HG03196 (cell line): ENCODE data around the gene ZNF354B.
"Not testable (repeated sequence)": the region's sequence is repeated elsewhere in the genome, so short reads cannot be mapped to it uniquely, and the experiment has no call there.

Experiments used
- ATAC-seq: cut with Tn5 transposase; IDR thresholded peaks from one replicate; pipeline ENCODE4 v1.9.1; 2021; ENCODE audit not compliant: unreplicated experiment

ZNF354B gene

DNA sequence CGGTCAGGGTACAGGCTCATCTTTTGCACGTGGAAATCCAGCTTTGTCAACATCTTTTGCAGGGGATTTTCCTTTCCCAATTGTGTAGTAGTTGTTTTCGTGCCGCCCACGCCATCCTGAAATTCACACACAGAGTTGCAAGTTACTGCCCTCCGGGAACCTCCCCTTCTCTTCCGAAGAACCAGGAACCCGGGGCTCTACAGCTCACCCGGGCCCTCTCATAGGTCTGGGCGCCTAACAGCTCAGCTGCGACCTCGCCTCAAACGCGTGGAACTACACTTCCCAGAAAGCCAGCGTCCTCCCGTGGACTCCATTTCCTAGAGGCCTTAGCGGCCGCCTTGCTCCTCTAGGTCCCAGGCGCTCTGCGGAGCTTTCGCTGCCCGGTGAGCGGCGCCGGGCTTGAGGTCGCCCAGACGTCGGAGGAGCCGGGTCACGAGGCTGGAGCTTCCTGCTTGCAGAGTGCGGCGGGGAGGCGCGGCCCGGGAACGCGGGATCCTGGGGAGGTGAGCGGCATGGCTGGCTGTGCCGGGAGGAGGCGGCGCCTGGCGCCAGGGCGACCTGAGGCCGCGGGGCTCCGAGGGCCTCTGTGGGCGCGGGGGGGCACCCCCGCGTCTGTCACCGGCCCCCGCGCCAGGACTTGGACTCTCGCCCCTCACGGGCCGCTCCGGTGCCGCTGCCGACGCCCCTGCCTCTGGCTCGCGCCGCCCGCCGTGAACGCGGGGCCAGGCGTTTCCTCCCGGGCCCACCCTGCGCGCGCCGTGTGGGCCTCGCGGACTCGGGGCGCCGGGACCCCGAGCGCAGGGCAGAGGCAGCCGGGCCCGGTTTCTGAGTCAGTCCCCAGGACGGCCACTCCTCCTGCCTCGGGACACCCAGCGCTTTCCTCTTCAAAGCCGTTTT, at the start of gene ZNF354B:
TSS of gene ZNF354B (plus strand) at position 329 of the 897 bp plus-strand sequence. CDS start 1,095 bp downstream, outside the sequence.
- ATAC-seq = peak; percentile 99

DNA sequence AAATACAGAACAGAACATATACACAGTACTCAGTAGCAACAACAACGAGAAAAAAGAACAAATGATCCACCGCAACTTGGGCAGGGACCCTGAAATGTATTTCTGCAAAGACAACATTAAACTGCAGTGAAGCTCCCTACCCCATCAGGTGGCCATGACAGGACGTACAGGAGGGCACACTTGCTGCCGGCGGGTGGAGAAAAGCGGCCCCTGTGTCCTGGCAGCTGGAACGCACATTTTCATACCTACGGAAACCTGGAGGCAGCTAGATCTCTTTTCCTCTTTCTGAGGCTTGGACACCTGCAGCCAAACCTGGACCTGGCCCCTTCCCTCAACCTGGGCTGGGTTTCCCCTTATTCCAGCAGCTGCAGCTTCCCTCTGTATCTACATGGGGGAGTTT, 42.2 kb upstream of the ZNF354B start:
- no peak for ATAC-seq

DNA sequence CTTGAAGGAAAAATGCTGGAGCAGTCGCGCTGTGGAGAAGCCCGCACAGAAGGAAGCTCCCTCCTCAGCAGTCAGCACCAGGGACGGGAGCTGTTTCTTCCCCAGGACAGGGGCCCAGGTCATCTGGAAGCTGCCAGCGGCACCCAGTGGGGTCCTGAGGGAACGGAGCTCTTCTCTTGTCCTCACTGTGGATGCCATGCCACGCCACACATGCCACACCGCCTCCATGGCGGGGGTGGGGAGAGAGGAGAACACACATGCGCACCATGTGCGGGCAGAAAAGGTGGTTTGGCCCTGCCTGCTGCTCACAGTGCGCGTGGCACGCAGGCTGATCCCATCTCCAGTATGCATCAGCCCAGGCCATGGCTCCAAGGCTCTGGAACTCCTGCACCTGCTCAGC, 41.7 kb upstream of the ZNF354B start:
- ATAC-seq = no peak

DNA sequence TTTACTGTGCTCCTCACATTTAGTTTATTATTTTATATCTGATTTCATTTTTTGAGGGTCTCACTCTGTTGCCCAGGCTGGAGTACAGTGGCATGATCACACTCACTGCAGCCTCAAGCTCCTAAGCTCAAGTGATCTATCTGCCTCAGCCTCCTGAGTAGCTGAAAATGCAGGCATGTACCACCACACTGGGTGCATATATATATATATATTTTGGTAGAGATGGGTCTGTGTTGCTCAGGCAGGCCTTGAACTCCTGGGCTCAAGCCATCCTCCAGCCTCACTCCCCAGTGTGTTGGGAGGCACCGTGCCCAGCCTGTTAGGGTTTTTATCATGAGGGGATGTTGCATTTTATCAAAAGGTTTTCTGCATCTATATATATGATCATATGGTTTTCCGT, 39.8 kb upstream of the ZNF354B start:
- ATAC-seq = no peak

DNA sequence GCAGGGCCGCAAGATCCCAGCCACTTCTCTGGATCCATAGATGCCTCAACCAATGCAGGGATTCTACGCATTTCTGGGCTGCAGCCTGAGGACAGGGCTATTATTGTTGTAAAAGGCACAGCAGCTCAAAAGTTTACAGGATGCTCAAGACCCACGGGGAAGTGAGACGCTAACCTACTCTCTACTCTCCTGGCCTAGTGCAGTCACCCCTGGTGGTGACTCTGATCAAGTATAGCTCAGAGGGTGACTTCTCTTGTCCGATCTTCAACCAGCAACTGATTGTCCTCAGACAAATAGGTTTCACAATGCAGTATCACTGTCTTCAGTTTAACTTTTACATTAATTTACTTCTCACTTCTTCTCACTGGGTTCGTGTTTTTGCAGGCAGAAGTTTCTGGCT, 34.3 kb upstream of the ZNF354B start:
- no peak for ATAC-seq

DNA sequence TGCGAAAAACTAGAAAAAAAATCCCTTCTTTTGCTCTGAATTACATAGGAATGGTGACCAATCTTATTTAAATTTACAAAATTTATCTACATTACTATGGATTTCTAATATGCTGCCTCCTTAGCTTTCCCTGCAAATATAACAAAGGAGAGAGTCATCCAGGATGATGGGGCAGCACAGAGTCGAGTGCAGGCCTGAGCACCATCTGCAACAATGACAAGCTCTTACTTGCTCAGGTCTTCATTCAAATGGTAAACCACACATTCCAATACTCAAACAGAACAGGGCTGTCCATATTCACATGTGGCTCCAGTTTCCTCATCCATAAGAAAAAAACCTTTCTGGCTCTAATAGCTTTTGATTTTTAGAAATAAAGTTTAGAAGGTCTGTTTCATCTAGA, 33.5 kb upstream of the ZNF354B start:
- ATAC-seq = no peak

DNA sequence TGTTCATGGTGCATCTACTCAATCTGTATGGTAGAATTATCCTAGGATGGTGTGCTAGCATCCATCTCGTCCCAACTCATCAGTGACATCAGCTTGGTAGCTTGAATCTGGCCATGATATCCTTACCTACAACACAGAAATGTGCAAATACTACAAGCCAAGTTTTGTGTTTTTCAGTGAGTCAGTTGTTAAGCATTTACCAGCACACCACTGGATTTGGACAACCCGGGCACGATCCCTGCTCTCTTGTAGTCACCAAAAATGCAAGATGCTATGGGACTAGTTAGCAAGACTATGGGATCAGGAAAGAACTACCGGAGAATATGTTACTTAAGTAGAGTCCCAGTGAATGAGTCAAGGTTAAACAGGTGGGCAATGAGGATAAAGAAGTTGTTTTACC, 32.1 kb upstream of the ZNF354B start:
- no peak for ATAC-seq

DNA sequence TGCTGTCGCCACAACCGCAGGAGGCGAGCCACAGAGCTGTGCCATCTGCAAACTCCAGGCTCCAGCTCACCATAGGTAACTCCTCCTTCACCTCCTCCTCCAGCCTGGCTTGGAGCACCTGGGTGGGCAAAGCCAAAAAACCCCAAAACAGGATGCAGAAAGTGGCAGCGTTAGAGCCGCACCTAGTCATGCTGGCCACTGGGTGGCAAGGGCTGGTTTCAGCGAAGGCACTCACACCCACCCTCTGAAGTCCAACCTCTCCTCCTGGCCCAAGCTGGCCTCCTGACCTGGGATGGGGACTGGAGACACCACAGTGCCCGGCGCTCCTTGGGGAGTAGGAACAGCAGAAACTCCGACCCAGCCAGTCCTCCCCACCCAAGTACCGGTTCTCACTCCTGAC, 28.7 kb upstream of the ZNF354B start:
- no peak for ATAC-seq

DNA sequence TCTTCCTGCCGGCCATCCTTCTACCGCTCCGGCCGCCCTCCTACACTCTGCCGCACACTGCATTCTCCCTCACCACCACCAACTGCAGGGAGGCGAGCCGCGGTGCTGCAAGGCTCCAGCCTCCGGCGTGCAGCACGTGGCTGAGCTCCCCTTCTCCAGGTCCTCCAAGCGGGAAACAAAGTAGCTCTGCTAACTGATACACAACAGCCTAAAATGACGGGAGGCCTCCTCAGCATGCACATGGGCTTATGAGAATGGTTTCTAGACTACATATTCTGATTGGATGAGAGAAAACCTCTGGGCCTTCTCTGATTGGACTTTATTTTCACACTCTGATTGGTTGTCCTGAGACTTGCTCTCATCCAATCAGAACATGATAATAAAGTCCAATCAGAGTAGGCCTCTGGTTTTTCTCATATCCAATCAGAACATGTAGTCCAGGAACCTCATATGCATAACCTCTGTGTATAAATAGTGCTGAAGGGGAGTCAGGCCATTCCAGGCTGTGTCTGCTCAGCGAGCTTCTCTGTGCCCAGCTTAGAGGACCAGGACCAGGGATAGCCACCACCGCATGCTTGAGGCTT, 27.0 kb upstream of the ZNF354B start:
- no peak for ATAC-seq

DNA sequence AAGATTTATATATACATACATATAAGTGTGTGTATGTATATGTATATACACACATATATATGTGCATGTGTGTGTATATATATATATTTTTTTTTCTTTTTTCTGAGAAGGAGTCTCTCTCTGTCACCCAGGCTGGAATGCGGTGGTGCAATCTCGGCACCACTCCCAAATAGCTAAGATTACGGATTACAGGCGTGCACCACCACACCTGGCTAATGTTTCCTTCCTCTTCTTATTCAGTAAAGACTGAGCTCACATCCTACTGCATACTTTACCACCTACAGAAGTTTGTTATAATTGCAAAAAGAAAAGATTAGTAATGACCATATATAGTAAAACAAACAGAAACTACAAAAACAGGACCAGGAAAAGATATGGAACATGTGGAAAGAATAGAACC, 23.1 kb upstream of the ZNF354B start:
- ATAC-seq = no peak

DNA sequence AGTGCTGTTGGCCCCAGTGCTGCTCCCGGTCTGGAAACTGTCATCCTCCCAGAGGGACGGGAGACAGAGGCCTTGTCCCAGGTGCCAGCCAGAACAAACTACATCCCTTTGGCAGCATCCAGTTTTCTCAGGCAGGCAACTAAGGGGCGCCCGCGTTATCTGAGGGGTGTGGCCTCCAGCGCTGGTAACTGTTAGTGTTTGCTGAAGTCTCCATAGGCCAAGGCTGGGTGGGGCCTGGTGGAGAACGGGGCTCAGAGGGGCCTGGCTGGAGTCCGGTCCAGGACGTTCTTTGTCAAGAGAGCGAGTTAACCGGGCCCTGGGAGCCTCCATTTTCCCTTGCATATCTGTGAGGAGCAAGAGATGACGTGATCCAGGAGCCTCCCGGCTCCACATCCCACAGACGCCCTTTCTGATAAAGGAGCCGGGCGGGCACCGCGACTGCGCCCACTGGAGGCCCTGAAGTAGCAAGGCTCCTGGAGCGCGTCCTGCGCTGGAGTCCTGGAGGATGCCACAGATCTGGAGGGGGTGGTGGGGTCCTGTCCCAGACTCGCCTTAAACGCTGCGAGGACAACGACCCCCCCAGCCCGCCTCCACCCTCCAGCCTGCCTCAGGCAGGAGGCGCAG, 20.9 kb upstream of the ZNF354B start:
- ATAC-seq = not testable (repeated sequence)

DNA sequence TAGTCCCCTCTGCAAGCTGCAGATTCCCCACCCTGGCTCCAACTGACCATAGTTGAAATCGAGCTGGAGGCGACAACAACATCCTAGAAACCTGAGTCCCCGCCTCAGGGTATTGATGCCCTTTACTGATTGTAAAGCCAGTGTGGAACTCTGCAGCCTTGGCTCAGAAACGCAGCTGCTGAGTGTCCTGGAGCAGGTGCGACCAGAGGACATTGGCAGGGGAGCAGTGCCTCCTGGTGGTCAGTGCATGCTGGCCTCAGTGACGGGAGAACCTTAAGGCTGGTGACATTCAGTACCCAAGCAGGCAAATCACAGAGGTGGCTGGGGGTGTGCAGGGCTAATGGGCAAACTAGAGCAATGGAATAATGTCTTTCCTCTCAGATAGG, 20.4 kb upstream of the ZNF354B start:
- no peak for ATAC-seq

DNA sequence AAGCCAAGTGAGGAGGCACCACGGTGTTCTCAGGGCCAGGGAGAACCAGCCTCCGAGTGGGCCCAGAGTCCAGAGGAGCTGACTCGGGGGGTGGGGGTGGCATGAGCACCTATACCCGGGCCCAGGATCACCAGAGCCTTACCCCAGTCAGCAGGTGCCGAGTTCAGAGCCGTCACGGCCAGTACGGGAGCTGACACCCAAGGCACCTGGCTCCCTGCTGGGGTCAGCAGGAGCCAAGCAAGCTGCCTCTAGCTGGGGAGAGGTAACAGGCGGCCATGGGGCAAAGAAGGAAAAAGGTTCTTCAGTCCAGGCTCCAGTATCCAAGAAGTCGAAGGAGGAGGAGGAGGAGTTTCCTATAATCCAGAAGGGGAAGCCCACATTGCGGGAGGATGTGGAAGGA, 19.4 kb upstream of the ZNF354B start:
- not testable (repeated sequence) for ATAC-seq

DNA sequence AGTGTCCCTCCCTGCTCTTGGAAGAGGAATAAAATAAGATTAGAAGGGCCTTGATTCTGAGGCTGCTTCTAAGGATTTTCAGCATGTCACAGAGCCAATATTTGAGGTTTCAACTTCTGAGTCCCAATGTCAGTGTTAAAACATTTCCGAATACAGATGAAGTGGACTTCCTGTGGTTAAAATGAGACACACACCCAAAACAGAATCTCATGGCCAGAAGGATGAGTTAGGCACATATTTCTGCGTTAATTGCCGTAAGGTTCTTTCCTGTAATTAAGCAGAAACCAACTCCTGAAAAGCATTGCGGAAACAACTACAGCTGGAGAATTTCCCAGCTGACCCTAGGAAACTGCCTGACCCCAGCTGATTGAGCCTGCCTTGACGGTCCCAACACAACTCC, 10.4 kb upstream of the ZNF354B start:
- no peak for ATAC-seq

DNA sequence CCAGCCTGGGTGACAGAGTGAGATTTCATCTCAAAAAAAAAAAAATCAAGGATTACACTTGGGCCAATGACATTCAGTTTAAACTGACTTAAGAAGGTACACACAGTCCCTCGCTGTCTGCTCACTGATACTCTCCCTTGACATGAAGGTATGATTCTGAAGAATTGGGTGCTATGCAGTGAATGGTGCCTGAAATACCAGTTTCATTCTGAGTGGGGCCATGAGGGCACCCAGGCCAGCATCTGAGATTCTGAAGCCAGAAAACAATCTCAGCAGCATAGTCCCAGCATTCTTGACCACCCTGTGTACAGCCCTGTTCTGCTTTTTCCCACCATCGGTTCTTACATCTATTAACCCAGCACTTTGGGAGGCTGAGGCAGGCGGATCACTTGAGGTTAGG, 7.8 kb upstream of the ZNF354B start:
- no peak for ATAC-seq

DNA sequence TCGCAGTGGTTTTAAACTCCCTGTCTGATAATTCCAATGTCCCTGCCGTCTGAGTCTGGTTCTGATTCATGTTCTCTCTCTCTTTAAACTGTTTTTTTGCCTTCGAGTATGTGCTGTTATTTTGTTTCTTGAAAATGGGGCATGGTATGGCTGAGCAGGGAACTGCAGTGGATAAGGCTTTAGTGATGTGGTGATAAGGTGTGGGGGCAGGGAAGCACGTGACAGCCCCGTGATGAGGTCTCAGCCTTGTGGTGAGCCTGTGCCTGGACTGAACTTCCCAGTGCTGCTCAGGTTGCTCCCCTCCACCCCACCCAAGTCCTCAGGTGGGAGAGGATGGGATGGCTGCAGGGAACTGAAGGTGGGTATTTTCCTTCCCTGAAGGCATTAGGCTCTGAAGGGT, 5.5 kb upstream of the ZNF354B start:
- no peak for ATAC-seq

DNA sequence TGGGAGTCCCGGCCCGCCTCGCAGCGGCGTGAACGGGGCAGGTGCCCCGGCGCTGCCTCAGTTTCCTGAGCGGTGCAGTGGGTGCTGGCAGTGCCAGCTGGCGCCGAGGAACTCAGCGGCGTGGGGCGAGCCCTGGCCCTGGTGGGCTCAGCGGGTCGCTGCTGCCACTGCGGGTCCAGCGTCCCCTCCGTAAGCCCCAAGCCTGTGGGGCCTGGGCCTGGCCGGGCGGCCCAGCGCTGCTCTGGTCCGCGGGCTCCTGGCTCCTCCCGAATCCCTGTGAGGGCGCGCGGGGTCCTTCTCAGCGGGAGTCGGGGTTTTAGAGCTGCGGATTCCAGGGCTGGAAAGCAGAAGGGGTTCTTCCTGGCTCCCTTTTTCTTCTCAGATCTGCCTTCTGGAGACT, 862 bp downstream of the ZNF354B start:
- not testable (repeated sequence) for ATAC-seq

DNA sequence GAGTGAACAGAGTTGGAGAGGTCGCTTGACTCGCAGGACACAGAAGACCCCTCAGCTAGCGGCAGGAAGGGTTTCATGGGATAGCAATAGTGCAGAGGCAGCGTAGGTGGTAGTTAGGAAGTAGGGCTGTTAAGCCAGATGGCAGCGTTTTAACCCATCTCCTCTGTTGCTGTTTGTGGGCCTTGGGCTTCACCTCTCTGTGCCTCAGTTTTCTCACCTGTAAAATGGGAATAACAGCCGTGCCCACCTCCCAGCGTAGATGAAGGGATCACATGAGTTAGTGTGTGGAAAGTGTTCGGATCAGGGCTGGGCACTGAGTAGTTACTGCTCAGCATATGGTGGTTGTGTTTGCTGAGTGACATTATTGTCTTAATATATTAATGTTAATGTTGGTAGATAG, 1.9 kb downstream of the ZNF354B start:
- no peak for ATAC-seq

DNA sequence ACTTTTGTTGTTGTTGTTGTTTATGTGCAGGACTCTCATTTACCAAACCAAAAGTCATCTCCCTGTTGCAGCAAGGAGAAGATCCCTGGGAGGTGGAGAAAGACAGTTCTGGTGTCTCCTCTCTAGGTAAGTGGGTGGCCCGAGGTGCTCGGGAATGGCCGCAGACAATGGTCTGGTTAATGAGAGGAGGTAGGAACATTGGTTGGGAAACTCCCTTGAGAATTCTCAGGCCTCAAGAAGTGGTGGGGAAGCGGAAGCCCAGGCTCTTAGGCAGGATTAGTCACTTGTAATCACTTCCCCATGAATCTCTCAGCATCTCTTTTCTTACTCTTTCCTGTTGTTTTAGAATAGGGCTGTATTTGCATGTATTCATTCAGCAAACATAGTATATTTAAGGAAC, 7.2 kb downstream of the ZNF354B start:
- ATAC-seq = no peak

DNA sequence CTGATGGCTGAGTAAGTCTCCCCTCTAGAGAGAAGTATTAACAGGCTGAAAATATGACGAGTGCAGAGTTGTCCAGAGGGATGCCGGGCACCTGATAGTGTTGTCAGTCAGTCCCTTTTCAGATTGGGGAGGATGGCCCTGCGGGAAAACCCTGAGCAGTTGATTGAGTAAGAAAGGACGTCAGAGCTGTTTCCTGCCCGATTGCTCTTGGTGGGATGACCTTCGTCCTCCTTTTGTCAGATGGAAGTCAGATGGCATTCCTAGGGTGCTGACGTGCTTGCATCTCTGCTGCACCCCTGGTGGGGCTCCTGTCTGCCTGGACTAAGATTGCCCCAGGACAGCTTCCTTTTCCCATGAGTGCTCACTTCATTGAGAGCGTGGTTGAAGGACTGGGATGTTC, 9.8 kb downstream of the ZNF354B start:
- no peak for ATAC-seq

DNA sequence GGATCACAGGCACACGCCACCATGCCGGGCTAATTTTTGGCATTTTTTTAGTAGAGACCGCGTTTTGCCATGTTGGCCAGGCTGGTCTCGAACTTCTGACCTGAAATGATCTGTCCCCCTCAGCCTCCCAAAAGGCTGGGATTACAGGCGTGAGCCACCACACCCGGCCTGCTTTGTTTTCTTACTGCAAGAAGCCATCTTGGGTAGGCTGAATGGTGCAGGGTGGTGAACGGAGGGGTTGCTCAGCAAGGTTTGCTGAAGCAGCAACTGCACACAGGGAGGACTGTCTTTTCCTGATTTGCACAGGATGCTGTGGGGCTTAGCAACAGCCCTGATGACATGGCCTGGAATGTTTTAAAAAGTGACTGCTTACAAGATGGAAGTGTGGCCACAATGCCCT, 10.7 kb downstream of the ZNF354B start:
- ATAC-seq = no peak

DNA sequence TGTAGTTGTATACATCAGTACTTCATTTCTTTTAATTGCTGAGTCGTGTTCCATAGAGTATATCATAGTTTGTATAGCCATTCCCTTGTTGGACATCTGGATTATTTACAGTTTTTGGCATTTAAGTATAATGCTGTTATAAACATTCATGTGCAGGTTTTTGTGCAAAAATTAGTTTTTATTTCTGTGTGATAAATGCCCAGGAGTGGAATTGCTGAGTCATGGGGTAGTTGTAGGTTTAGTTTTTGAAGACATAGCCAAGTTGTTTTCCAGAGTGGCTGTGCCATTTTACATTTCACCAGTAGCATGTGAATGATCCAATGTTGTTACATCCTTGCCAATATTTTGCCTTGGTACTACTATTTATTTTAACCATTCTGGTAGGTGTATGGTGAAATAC, 12.5 kb downstream of the ZNF354B start:
- no peak for ATAC-seq
